ENCODE data around the gene NTRK2.

The NTRK2 gene

GRCh38 chr9:84871983-84872382 lies 202.5 kb downstream of the NTRK2 start:
- H3K4me3 ChIP-seq (ENCODE audit: low read depth, low read length), result no peak overlapping the region
- DNase-seq (ENCODE audit: low read depth), result no peak
- TF ChIP-seq, protein P1, sequence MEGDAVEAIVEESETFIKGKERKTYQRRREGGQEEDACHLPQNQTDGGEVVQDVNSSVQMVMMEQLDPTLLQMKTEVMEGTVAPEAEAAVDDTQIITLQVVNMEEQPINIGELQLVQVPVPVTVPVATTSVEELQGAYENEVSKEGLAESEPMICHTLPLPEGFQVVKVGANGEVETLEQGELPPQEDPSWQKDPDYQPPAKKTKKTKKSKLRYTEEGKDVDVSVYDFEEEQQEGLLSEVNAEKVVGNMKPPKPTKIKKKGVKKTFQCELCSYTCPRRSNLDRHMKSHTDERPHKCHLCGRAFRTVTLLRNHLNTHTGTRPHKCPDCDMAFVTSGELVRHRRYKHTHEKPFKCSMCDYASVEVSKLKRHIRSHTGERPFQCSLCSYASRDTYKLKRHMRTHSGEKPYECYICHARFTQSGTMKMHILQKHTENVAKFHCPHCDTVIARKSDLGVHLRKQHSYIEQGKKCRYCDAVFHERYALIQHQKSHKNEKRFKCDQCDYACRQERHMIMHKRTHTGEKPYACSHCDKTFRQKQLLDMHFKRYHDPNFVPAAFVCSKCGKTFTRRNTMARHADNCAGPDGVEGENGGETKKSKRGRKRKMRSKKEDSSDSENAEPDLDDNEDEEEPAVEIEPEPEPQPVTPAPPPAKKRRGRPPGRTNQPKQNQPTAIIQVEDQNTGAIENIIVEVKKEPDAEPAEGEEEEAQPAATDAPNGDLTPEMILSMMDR (IDR thresholded peaks at IDR 0.05; ENCODE audit: low read depth, low read length, missing control alignments), result no peak
- in situ Hi-C loops (cut with HindIII; ENCODE audit: low sequenced_read_pairs), result no loop called here

GRCh38 chr9:84874022-84874421 lies 204.5 kb downstream of the NTRK2 start:
- in situ Hi-C loops (cut with HindIII; ENCODE audit: low sequenced_read_pairs), result no loop called here
- DNase-seq (ENCODE audit: low read depth), result no peak
- H3K4me3 ChIP-seq (ENCODE audit: low read depth, low read length), result no peak overlapping the region
- TF ChIP-seq, protein P1 (IDR thresholded peaks at IDR 0.05; ENCODE audit: low read depth, low read length, missing control alignments), result no peak

GRCh38 chr9:84874596-84874995 lies 205.1 kb downstream of the NTRK2 start:
- no peak for DNase-seq (ENCODE audit: low read depth)
- no peak overlapping the region for H3K4me3 ChIP-seq (ENCODE audit: low read depth, low read length)
- in situ Hi-C loops (cut with HindIII; ENCODE audit: low sequenced_read_pairs), result no loop called here
- TF ChIP-seq, protein P1 (IDR thresholded peaks at IDR 0.05; ENCODE audit: low read depth, low read length, missing control alignments), result no peak

DNA sequence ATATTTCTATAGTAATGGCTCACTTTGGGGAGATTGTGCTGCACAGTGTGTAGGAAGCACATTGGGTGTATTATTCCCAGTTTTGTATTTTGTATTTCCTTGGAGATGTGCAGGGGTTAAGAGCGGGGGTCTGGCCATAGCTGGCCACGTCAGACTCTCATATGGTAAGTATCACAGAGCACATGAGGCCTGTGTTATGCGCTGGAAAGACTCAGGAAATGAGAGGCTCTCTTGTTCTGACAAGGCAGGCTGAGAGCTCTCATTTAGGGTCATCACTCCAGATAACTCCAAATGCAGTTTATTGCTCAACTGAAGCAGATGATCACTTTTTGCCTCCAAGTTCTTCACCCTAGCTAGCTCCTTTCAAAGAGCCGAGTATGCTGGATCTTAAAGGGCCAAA lies 205.7 kb downstream of the NTRK2 start:
- H3K4me3 ChIP-seq (ENCODE audit: low read depth, low read length), result no peak overlapping the region
- DNase-seq (ENCODE audit: low read depth), result no peak
- in situ Hi-C loops (cut with HindIII; ENCODE audit: low sequenced_read_pairs), result no loop called here
- TF ChIP-seq, protein P1 (IDR thresholded peaks at IDR 0.05; ENCODE audit: low read depth, low read length, missing control alignments), result no peak

DNA sequence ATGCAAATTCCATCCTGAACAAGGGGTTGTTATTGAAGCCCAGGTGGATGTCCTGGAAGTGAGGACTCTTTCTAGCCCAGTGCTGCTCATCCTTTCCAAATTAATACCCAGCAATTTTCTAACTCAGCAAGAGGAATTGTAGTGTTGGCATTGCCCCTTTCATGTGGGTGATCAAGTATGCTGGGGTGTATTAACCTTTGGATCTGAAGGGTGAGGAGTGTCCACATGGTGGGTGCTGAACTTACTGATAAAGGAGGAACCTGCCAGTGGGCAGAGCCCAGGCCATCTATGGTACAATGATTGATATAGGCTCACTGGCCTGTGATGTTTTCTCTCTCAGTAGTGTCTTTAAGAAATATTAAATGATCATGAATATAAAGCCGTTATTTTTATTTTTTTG lies 210.1 kb downstream of the NTRK2 start:
- no peak for DNase-seq (ENCODE audit: low read depth)
- TF ChIP-seq, protein P1 (IDR thresholded peaks at IDR 0.05; ENCODE audit: low read depth, low read length, missing control alignments), result no peak
- H3K4me3 ChIP-seq (ENCODE audit: low read depth, low read length), result no peak overlapping the region
- in situ Hi-C loops (cut with HindIII; ENCODE audit: low sequenced_read_pairs), result no loop called here

DNA sequence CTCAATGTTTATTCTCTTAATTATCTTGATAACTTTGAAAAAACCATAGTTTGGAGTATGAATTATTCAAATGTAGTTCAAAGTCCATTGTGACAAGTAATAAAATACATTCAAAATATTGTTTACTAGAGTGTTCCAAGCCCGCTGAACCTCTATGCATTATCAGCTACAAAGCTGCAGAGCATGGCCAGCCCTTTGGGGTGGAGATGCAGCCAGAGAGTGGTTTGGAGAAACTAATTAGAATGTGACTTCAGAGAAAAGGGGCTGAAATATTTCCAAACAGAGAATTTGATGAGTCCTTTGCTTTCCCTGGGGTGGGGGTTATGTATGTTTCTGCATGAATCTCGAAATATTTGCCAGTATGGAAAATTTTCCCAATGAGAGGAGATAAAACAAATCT lies 211.3 kb downstream of the NTRK2 start:
- no peak overlapping the region for H3K4me3 ChIP-seq (ENCODE audit: low read depth, low read length)
- TF ChIP-seq, protein P1 (IDR thresholded peaks at IDR 0.05; ENCODE audit: low read depth, low read length, missing control alignments), result no peak
- in situ Hi-C loops (cut with HindIII; ENCODE audit: low sequenced_read_pairs), result no loop called here
- no peak for DNase-seq (ENCODE audit: low read depth)

- TF ChIP-seq, protein P1 (IDR thresholded peaks at IDR 0.05; ENCODE audit: low read depth, low read length, missing control alignments), result no peak
- in situ Hi-C loops (cut with HindIII; ENCODE audit: low sequenced_read_pairs), result no loop called here
- no peak for DNase-seq (ENCODE audit: low read depth)
- H3K4me3 ChIP-seq (ENCODE audit: low read depth, low read length), result no peak overlapping the region
These were observed 217.3 kb downstream of the NTRK2 start for GRCh38 chr9:84886866-84887265.
